B cell (primary cell): ENCODE results near the gene NECTIN1. TPM values are rescaled to one million over a fixed set of nuclear protein-coding genes. Genes with fewer than 3 reads are reported as not detected.

Source experiments
- ATAC-seq: fragments of 200-7000 bp; cut with Tn5 transposase; one replicate; pipeline ENCODE4 v1.10.0; 2021; ENCODE audit warnings: low read depth, mild to moderate bottlenecking, moderate number of reproducible peaks, moderate library complexity
- CTCF ChIA-PET: fragments of 350-600 bp; sonication (Branson Sonifier 250); formaldehyde crosslinking; loops from one replicate; lab custom pipeline; 2021; ENCODE audit warnings: antibody characterized with exemption, inconsistent platforms; lab: Charles Lee
- POLR2A ChIA-PET: fragments of 350-600 bp; sonication (Branson Sonifier 250); formaldehyde crosslinking; loops from one replicate; lab custom pipeline; 2021; ENCODE audit warnings: antibody characterized with exemption; lab: Charles Lee
- DNase-seq: peaks from one replicate; pipeline ENCODE4 v3.0.0; 2013
- H2AFZ ChIP-seq: 2 replicates; pipeline ENCODE4 v1.6.1; 2012; ENCODE audit warnings: mild to moderate bottlenecking, low read depth, low read length; ENCODE audit not compliant: insufficient read depth, poor library complexity, severe bottlenecking
- H3K27ac ChIP-seq, 2 donors: 1 replicate in 1 of 2; 2 replicates in 1 of 2; pipeline ENCODE4 v1.5.1; 2012 to 2013; ENCODE audit warnings: low read length in 2 of 2, mild to moderate bottlenecking in 2 of 2, moderate library complexity in 1 of 2
- H3K27me3 ChIP-seq, 4 experiments: fragments of 200-600 bp in 1 of 4; sonication (generic) in 1 of 4; replicated peaks in 1 of 4; 1 replicate in 2 of 4; 2 replicates in 2 of 4; pipeline versions ENCODE4 v1.6.1 to v1.7.0; 2013 to 2016; ENCODE audit warnings: low read length in 3 of 4, mild to moderate bottlenecking in 2 of 4, mixed read lengths in 1 of 4, moderate library complexity in 1 of 4; ENCODE audit not compliant: insufficient read depth in 4 of 4, control insufficient read depth in 3 of 4; ENCODE audit errors: control extremely low read depth in 1 of 4
- H3K36me3 ChIP-seq, 2 experiments: replicated peaks in 1 of 2; 1 replicate in 1 of 2; 2 replicates in 1 of 2; pipeline versions ENCODE4 v1.6.1 to v1.7.1; 2013; ENCODE audit warnings: low read length in 1 of 2; ENCODE audit not compliant: insufficient read depth in 2 of 2, control insufficient read depth in 1 of 2; ENCODE audit errors: control extremely low read depth in 1 of 2, extremely low read depth in 1 of 2
- H3K4me1 ChIP-seq, 2 donors: fragments of 200-600 bp in 1 of 2; sonication (generic) in 1 of 2; 1 replicate in 1 of 2; 2 replicates in 1 of 2; pipeline versions ENCODE4 v1.5.1 to v1.6.1; 2013 to 2017; ENCODE audit warnings: low read length in 2 of 2; ENCODE audit not compliant: control insufficient read depth in 2 of 2, insufficient read depth in 2 of 2
- H3K4me2 ChIP-seq: replicated peaks from 2 replicates; pipeline ENCODE3; 2012; ENCODE audit warnings: mild to moderate bottlenecking, low read depth, low read length; ENCODE audit not compliant: poor library complexity, severe bottlenecking
- H3K4me3 ChIP-seq, 5 experiments: fragments of 200-600 bp in 1 of 5; sonication (generic) in 1 of 5; 1 replicate in 3 of 5; 2 replicates in 2 of 5; pipeline versions ENCODE4 v1.5.1 to v1.7.0; 2011 to 2016; ENCODE audit warnings: low read length in 4 of 5, mild to moderate bottlenecking in 4 of 5, low read depth in 2 of 5, control low read depth in 1 of 5, moderate library complexity in 1 of 5; ENCODE audit not compliant: insufficient read depth in 1 of 5; ENCODE audit errors: control extremely low read depth in 1 of 5, extremely low read depth in 1 of 5
- H3K79me2 ChIP-seq: fragments of 200-600 bp; sonication (generic); one replicate; pipeline ENCODE4 v1.6.0; 2016; ENCODE audit warnings: low read length; ENCODE audit not compliant: control insufficient read depth, insufficient read depth
- H3K9ac ChIP-seq: fragments of 200-600 bp; sonication (generic); 2 replicates; pipeline ENCODE4 v1.6.1; 2017; ENCODE audit warnings: mild to moderate bottlenecking, low read length, moderate library complexity
- H3K9me3 ChIP-seq, 3 donors: one replicate each; pipeline versions ENCODE4 v1.6.1 to v1.7.1; 2013; ENCODE audit warnings: low read length in 2 of 3; ENCODE audit not compliant: control insufficient read depth in 2 of 3, insufficient read depth in 1 of 3; ENCODE audit errors: control extremely low read depth in 1 of 3
- H4K20me1 ChIP-seq: 2 replicates; pipeline ENCODE4 v1.6.0; 2012; ENCODE audit warnings: mild to moderate bottlenecking, low read length; ENCODE audit not compliant: insufficient read depth, control insufficient read depth, poor library complexity, severe bottlenecking
- H3K27ac Mint-ChIP-seq: one replicate; pipeline ENCODE4 v1.8.0; 2021; ENCODE audit warnings: mixed read lengths
- H3K27me3 Mint-ChIP-seq: one replicate; pipeline ENCODE4 v1.8.0; 2021; ENCODE audit warnings: mixed read lengths
- H3K4me1 Mint-ChIP-seq: one replicate; pipeline ENCODE4 v1.8.0; 2021; ENCODE audit warnings: mixed read lengths
- H3K4me3 Mint-ChIP-seq: one replicate; pipeline ENCODE4 v1.8.0; 2021; ENCODE audit warnings: mixed read lengths
- H3K9me3 Mint-ChIP-seq: one replicate; pipeline ENCODE4 v1.8.0; 2022; ENCODE audit warnings: mixed read lengths; ENCODE audit not compliant: insufficient read depth
- CTCF ChIP-seq: fragments of 200-600 bp; IDR thresholded peaks from one replicate; pipeline ENCODE4 v1.8.0; 2022; ENCODE audit warnings: antibody characterized with exemption, mild to moderate bottlenecking
- EZH2 ChIP-seq: IDR thresholded peaks from 2 replicates; pipeline ENCODE4 v1.6.1; 2012; ENCODE audit warnings: borderline replicate concordance, low read depth, mild to moderate bottlenecking, moderate library complexity, low read length; ENCODE audit not compliant: insufficient read depth, poor library complexity, severe bottlenecking
- WGBS: methylation state at CpG from one replicate; pipeline ENCODE4 v1.1.5; 2013; ENCODE audit warnings: missing lambda C conversion rate; ENCODE audit not compliant: insufficient coverage; 5-methylcytosine and 5-hydroxymethylcytosine counted together
- intact Hi-C: fragments of 100-400 bp; cut with micrococcal nuclease; formaldehyde crosslinking; loops from one replicate; pipeline ENCODE4 v1.10.0; 2022
- polyA plus RNA-seq: library from polyadenylated mRNA; depleted of rRNA; stranded (reverse); fragments of >200 nt; gene quantifications from 2 replicates; pipeline ENCODE4 v1.2.3, GENCODE V29; 2012
- total RNA-seq, 2 donors: library from RNA; stranded (reverse); fragments of 120-200 nt in 1 of 2; gene quantifications; 1 replicate in 1 of 2; 2 replicates in 1 of 2; pipeline versions ENCODE4 v1.2.3 to v1.2.4, GENCODE V29; 2013 to 2022

NECTIN1 gene
- total and polyA plus RNA-seq, 2 donors (not counting 1 experiment from before 2014, with no cell fraction given) = 2.1 to 3.9 TPM

DNA sequence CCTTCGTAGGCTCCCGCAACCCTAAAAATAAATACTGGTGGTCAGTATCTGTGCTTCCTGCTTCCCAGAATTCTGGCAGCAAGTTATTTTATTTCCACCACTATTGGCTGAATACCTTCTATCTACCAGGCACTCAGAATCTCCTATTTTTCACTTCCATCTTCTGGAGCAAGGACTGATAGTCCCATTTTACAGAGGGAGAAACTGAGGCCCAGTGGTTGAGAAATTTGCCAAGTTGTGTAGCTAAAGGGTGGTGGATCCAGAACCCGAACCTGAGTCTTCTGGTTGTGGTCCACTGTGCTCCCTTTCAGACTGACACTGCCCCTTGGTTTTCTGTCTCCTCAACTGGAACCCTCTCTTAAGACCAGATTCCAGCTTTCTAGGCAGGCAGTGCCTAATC is 31.6 kb downstream of the NECTIN1 start:
- Mint-ChIP-seq H3K9me3 (no peaks in the 10 kb centered on the region), H3K27ac (no peak overlapping the region), H3K4me1 (no peaks in the 10 kb centered on the region), H3K4me3 (no peak overlapping the region), H3K27me3 (no peaks in the 10 kb centered on the region)
- no peak for TF ChIP-seq EZH2
- TF ChIP-seq CTCF = no peak
- ChIA-PET POLR2A (no interaction called here), CTCF (no interaction called here)
- H3K27me3 ChIP-seq = no peaks in the 10 kb centered on the region
- 90% methylated on average over 2 of the region's 3 CpGs for WGBS
- H2AFZ ChIP-seq = no peak overlapping the region
- no peaks in the 10 kb centered on the region for H4K20me1 ChIP-seq
- no peaks in the 10 kb centered on the region for H3K79me2 ChIP-seq
- H3K9ac ChIP-seq = no peak overlapping the region
- no peak overlapping the region for H3K4me3 ChIP-seq
- no peak overlapping the region for H3K4me2 ChIP-seq
- no peaks in the 10 kb centered on the region for H3K36me3 ChIP-seq
- H3K4me1 ChIP-seq = no peaks in the 10 kb centered on the region
- intact Hi-C loops = no loop called here
- DNase-seq = no peak
- H3K27ac ChIP-seq = no peak overlapping the region
- no peak for ATAC-seq
- no peaks in the 10 kb centered on the region for H3K9me3 ChIP-seq

DNA sequence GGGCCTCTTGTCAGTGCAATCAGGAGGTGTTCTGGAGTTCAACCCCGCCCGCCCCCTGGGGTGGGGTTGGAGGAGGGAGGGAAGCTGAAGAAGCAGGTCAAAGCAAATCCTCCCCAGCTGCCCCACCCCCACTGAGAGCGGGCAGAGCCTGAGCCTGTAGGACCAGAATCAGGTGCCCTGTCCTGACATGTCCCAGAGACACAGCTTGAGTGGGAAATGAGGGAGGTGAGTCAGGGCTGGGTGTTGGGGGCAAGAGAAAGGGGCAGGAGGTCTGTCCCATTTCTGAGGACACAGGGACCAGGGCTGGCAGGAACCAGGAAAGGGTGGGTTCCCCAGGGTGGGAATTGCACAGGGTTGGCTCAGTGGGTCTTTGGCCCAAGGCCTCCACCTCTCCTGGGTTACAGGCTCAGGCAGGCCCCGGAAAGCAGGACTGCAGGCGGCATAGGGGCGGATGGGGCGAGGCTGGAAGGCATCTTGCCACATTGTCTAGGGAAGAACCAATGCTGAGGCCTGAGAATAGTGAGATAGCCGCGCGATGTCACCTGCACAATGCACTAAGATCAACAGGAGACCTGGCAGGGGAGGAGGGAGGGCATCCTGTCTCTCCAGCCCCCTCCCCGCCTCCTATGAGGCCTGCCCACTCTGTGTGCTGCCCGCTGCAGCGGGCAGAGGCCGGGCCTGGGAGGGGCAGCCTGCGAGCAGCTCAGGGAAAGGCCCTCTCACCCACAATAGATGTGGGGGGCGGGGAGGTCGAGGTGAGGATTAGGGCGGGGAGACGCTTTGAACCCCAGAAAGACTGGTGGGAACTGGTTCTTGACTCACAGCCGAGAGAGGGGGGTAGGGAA is 32.4 kb downstream of the NECTIN1 start:
- no peak for ATAC-seq
- no peaks in the 10 kb centered on the region for H3K27me3 Mint-ChIP-seq
- no peak overlapping the region for H3K27ac ChIP-seq
- H3K4me3 ChIP-seq = no peak overlapping the region
- intact Hi-C loops = no loop called here
- no peaks in the 10 kb centered on the region for H3K9me3 ChIP-seq
- H3K9ac ChIP-seq = no peak overlapping the region
- H3K4me3 Mint-ChIP-seq = no peak overlapping the region
- H2AFZ ChIP-seq = no peak overlapping the region
- ChIA-PET CTCF (no interaction called here), POLR2A (no interaction called here)
- H3K27ac Mint-ChIP-seq = no peak overlapping the region
- H3K4me2 ChIP-seq = no peak overlapping the region
- no peaks in the 10 kb centered on the region for H3K4me1 Mint-ChIP-seq
- H3K9me3 Mint-ChIP-seq = no peaks in the 10 kb centered on the region
- 93% methylated on average over 6 of the region's 20 CpGs for WGBS
- no peak for DNase-seq
- H3K4me1 ChIP-seq = no peaks in the 10 kb centered on the region
- H3K79me2 ChIP-seq = no peaks in the 10 kb centered on the region
- no peak for TF ChIP-seq EZH2
- TF ChIP-seq CTCF = no peak
- H4K20me1 ChIP-seq = no peaks in the 10 kb centered on the region
- H3K27me3 ChIP-seq = no peaks in the 10 kb centered on the region
- H3K36me3 ChIP-seq = no peaks in the 10 kb centered on the region
